ENCODE data around the gene IRAK2. TPM values are rescaled to one million over a fixed set of nuclear protein-coding genes. Genes with fewer than 3 reads are reported as not detected.

The IRAK2 gene
- total RNA-seq, 1 experiment from 2014 or later: 25.1 TPM

DNA sequence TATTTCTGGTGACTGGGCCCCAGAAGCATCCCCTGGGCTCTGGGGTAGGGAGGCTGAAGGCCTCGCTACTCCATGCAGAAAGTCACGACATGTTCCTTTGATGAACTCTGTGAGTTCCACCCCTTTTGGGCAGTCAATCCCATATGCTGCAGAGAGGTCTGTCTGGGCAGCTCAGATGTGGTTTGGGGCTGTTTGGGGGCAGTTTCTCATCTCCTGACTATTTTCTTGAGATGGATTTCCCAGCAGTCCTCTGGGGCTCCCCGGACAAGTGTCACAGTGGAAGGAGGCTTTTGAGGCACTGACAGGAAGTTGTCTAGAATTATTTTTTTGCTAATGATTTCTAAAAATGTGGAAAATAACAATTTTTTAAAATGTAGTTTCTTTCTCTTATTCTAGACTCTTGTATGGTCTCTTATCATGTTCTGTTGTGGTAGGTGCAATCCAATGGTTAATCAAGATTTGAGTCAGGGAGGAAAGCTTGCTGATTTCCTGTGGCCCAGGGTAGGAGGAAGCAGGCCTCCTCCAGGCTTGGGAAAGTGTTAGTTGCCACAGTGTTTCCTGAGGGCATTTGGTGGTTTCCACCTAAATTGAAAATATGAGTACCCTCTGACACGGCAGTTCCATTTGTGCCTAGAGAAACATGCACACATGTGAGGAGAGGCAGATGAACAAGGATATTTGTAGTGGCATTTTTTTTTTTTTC lies 63.7 kb downstream of the IRAK2 start:
- BruUV-seq (replicated peaks): no TSS peak
- intact Hi-C loops (cut with micrococcal nuclease; ENCODE audit: unreplicated experiment): loop anchor here (10.0 kb wide), 1 partner anchor 54 kb away; no protein-coding TSS in a partner anchor

DNA sequence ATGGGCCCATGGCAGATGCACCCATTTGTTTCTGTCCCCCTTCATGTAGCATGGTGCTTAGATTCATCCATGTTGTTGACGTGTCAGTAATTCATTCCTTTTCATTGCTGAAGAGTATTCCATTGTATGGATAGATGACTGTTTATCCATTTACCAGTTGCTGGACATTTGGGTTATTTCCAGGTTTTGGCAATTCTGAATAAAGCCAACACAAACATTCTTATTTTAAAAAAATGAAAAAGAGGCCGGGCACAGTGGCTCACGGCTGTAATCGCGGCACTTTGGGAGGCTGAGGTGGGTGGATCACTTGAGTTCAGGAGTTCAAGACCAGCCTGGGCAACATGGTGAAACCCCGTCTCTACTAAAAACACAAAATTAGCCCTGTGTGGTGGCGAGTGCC lies 64.9 kb downstream of the IRAK2 start:
- no peaks in the 10 kb centered on the region for H3K9me3 ChIP-seq (ENCODE audit: control insufficient read depth, insufficient read depth, low read depth, low read length)
- no peak for DNase-seq (ENCODE audit: low read depth, low spot score)
- no peak for ATAC-seq
- H3K27me3 ChIP-seq (ENCODE audit: control insufficient read depth, insufficient read depth, low read length): no peaks in the 10 kb centered on the region
- ChIA-PET POLR2A (no interaction called here), CTCF (no interaction called here)
- peaks cover 4% of the 10 kb centered on the region; the same call in 1 of the 2 replicates for H3K36me3 ChIP-seq (ENCODE audit: control insufficient read depth, insufficient read depth, low read length)
- peaks cover 3% of the 10 kb centered on the region for H3K4me1 ChIP-seq (ENCODE audit: control insufficient read depth, insufficient read depth, low read length)
- no peak overlapping the region for H3K27ac ChIP-seq (ENCODE audit: low read length)
- intact Hi-C loops (cut with micrococcal nuclease; ENCODE audit: unreplicated experiment) (loop anchor here (10.0 kb wide), 1 partner anchor 55 kb away; no protein-coding TSS in a partner anchor), in situ Hi-C loops (cut with HindIII; ENCODE audit: low pct_unique_long_range_greater_than_20kb, low sequenced_read_pairs) (no loop called here)
- TF ChIP-seq SIN3A (IDR thresholded peaks at IDR 0.05; ENCODE audit: borderline replicate concordance, insufficient read depth, low read depth, low read length) (no peak), POLR2AphosphoS5 (IDR thresholded peaks at IDR 0.05; ENCODE audit: low read depth, low read length) (no peak), TCF7L2 (IDR thresholded peaks at IDR 0.05; ENCODE audit: low read depth, low read length) (no peak)
- TF ChIP-seq, protein P1, sequence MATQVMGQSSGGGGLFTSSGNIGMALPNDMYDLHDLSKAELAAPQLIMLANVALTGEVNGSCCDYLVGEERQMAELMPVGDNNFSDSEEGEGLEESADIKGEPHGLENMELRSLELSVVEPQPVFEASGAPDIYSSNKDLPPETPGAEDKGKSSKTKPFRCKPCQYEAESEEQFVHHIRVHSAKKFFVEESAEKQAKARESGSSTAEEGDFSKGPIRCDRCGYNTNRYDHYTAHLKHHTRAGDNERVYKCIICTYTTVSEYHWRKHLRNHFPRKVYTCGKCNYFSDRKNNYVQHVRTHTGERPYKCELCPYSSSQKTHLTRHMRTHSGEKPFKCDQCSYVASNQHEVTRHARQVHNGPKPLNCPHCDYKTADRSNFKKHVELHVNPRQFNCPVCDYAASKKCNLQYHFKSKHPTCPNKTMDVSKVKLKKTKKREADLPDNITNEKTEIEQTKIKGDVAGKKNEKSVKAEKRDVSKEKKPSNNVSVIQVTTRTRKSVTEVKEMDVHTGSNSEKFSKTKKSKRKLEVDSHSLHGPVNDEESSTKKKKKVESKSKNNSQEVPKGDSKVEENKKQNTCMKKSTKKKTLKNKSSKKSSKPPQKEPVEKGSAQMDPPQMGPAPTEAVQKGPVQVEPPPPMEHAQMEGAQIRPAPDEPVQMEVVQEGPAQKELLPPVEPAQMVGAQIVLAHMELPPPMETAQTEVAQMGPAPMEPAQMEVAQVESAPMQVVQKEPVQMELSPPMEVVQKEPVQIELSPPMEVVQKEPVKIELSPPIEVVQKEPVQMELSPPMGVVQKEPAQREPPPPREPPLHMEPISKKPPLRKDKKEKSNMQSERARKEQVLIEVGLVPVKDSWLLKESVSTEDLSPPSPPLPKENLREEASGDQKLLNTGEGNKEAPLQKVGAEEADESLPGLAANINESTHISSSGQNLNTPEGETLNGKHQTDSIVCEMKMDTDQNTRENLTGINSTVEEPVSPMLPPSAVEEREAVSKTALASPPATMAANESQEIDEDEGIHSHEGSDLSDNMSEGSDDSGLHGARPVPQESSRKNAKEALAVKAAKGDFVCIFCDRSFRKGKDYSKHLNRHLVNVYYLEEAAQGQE (IDR thresholded peaks at IDR 0.05; ENCODE audit: insufficient read depth in 1 of 2, low read depth in 2 of 2, low read length in 1 of 2): no peak
- TF ChIP-seq, protein P2, sequence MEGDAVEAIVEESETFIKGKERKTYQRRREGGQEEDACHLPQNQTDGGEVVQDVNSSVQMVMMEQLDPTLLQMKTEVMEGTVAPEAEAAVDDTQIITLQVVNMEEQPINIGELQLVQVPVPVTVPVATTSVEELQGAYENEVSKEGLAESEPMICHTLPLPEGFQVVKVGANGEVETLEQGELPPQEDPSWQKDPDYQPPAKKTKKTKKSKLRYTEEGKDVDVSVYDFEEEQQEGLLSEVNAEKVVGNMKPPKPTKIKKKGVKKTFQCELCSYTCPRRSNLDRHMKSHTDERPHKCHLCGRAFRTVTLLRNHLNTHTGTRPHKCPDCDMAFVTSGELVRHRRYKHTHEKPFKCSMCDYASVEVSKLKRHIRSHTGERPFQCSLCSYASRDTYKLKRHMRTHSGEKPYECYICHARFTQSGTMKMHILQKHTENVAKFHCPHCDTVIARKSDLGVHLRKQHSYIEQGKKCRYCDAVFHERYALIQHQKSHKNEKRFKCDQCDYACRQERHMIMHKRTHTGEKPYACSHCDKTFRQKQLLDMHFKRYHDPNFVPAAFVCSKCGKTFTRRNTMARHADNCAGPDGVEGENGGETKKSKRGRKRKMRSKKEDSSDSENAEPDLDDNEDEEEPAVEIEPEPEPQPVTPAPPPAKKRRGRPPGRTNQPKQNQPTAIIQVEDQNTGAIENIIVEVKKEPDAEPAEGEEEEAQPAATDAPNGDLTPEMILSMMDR (IDR thresholded peaks at IDR 0.05): no peak
- H3K4me3 ChIP-seq (ENCODE audit: low read depth in 2 of 2, low read length in 2 of 2): no peak overlapping the region
- BruUV-seq (replicated peaks): no TSS peak

More for the DNA sequence above, 63.7 kb downstream of the IRAK2 start:
- Histone ChIP-seq H3K4me3 (ENCODE audit: low read depth in 2 of 2, low read length in 2 of 2) (no peak overlapping the region), H3K27ac (ENCODE audit: low read length) (no peak overlapping the region), H3K4me1 (ENCODE audit: control insufficient read depth, insufficient read depth, low read length) (peaks cover 3% of the 10 kb centered on the region), H3K36me3 (ENCODE audit: control insufficient read depth, insufficient read depth, low read length) (peaks cover 1% of the 10 kb centered on the region; the same call in 1 of the 2 replicates), H3K9me3 (ENCODE audit: control insufficient read depth, insufficient read depth, low read depth, low read length) (no peaks in the 10 kb centered on the region), H3K27me3 (ENCODE audit: control insufficient read depth, insufficient read depth, low read length) (no peaks in the 10 kb centered on the region)
- DNase-seq (ENCODE audit: low read depth, low spot score) (no peak), ATAC-seq (no peak)
- CTCF ChIA-PET: no interaction called here
- TF ChIP-seq POLR2AphosphoS5 (IDR thresholded peaks at IDR 0.05; ENCODE audit: low read depth, low read length) (no peak), SIN3A (IDR thresholded peaks at IDR 0.05; ENCODE audit: borderline replicate concordance, insufficient read depth, low read depth, low read length) (no peak), TCF7L2 (IDR thresholded peaks at IDR 0.05; ENCODE audit: low read depth, low read length) (no peak)
- TF ChIP-seq, protein P1 (IDR thresholded peaks at IDR 0.05; ENCODE audit: insufficient read depth in 1 of 2, low read depth in 2 of 2, low read length in 1 of 2): no peak
- TF ChIP-seq, protein P2 (IDR thresholded peaks at IDR 0.05): no peak
- POLR2A ChIA-PET: no interaction called here
- in situ Hi-C loops (cut with HindIII; ENCODE audit: low pct_unique_long_range_greater_than_20kb, low sequenced_read_pairs): no loop called here

All from Panc1 (cell line).